Right atrium auricular region (tissue), 2 donors: ENCODE data around the gene ADK. TPM values are rescaled to one million over a fixed set of nuclear protein-coding genes. Genes with fewer than 3 reads are reported as not detected.

Source experiments
- DNase-seq: peaks from one replicate; pipeline ENCODE4 v3.0.0-alpha.2; 2019; ENCODE audit warnings: low spot score
- H3K27ac ChIP-seq, 2 donors: fragments of 200-600 bp; sonication (generic); 1 replicate in 1 of 2; 2 replicates in 1 of 2; pipeline ENCODE4 v1.5.1; 2016 to 2019
- H3K27me3 ChIP-seq, 2 donors: fragments of 200-600 bp; sonication (generic); one replicate each; pipeline versions ENCODE4 v1.5.1 to v1.6.0; 2017 to 2019
- H3K36me3 ChIP-seq: fragments of 200-600 bp; sonication (generic); one replicate; pipeline ENCODE4 v1.5.1; 2016
- H3K4me1 ChIP-seq, 2 donors: fragments of 200-600 bp; sonication (generic); one replicate each; pipeline versions ENCODE4 v1.5.1 to v1.6.0; 2017 to 2019
- H3K4me3 ChIP-seq, 2 donors: fragments of 200-600 bp; sonication (generic); 1 replicate in 1 of 2; 2 replicates in 1 of 2; pipeline ENCODE4 v1.5.1; 2017 to 2019; ENCODE audit warnings: mild to moderate bottlenecking in 1 of 2, moderate library complexity in 1 of 2
- H3K9me3 ChIP-seq, 2 donors: fragments of 200-600 bp; sonication (generic); one replicate each; pipeline ENCODE4 v1.5.1; 2019
- total RNA-seq, 2 donors: library from RNA; depleted of rRNA; stranded (reverse); fragments of >200 nt; gene quantifications; one replicate each; pipeline ENCODE4 v1.1.0, GENCODE V29; 2016
- TF ChIP-seq, protein P1 (sequence below), 2 donors: fragments of 200-600 bp; sonication (generic); IDR thresholded peaks; one replicate each; pipeline ENCODE4 v1.5.1; 2019; ENCODE audit warnings: antibody characterized with exemption in 2 of 2

The ADK gene
- total RNA-seq, 2 donors from 2014 or later, result 23.7 to 31.6 TPM

DNA sequence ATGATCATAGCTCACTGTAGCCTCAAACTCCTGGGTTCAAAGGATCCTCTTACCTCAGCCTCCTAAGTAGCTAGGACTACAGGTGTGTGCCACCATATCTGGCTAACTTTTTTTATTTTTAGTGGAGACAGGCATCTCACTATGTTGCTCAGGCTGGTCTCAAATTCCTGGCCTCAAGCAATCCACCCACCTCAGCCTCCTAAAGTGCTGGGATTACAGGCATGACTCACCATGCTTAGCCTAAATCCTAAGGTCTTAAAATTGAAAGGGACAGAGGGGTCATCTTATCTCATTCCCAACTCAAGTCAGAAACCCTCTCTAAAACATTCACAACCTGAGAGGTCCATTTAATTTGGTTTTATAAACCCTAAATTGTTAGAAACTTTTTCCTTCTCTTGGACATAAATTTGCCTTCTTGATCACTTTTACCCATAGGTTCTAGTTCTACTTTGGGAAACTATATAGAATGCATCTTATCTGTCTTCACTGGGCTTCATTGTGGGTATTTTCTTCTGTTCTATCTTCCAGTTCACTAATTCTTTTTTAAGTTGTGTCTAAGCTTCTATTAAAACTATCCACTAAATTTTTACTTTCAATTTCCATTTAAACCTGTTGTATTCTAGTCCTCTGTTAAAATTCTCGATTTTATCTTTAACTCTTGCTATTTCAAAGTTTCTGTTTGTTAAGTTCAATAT is 492.0 kb downstream of the ADK start:
- no peak overlapping the region for H3K27ac ChIP-seq
- H3K9me3 ChIP-seq, result peaks cover 0 to 7% of the 10 kb centered on the region in 2 donors
- TF ChIP-seq, protein P1, sequence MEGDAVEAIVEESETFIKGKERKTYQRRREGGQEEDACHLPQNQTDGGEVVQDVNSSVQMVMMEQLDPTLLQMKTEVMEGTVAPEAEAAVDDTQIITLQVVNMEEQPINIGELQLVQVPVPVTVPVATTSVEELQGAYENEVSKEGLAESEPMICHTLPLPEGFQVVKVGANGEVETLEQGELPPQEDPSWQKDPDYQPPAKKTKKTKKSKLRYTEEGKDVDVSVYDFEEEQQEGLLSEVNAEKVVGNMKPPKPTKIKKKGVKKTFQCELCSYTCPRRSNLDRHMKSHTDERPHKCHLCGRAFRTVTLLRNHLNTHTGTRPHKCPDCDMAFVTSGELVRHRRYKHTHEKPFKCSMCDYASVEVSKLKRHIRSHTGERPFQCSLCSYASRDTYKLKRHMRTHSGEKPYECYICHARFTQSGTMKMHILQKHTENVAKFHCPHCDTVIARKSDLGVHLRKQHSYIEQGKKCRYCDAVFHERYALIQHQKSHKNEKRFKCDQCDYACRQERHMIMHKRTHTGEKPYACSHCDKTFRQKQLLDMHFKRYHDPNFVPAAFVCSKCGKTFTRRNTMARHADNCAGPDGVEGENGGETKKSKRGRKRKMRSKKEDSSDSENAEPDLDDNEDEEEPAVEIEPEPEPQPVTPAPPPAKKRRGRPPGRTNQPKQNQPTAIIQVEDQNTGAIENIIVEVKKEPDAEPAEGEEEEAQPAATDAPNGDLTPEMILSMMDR (IDR thresholded peaks at IDR 0.05), result no peak
- no peak for DNase-seq
- no peaks in the 10 kb centered on the region for H3K36me3 ChIP-seq
- no peaks in the 10 kb centered on the region for H3K27me3 ChIP-seq
- H3K4me3 ChIP-seq, result no peak overlapping the region
- H3K4me1 ChIP-seq, result peaks cover 0 to 3% of the 10 kb centered on the region in 2 donors

DNA sequence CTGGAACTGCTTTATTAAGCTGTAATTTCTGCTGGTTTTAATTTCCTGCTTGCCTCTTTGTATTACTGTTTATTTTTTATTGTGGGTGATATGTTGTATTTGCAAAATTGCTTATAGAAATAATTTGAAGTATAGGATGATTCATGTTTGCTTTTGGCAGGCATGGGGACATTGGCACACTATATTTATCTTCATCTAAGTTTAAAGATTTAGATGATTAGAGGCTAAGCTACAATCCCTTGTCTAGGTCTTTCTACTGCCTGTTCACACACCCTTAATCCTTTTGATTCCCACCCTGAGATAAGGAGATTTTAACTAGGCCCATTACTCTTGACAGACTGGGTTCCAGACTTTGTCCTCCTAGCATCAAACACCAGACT is 492.6 kb downstream of the ADK start:
- Histone ChIP-seq H3K4me1 (peaks cover 0 to 3% of the 10 kb centered on the region in 2 donors), H3K27me3 (no peaks in the 10 kb centered on the region), H3K27ac (no peak overlapping the region), H3K36me3 (no peaks in the 10 kb centered on the region), H3K9me3 (peaks cover 0 to 7% of the 10 kb centered on the region in 2 donors), H3K4me3 (no peak overlapping the region)
- TF ChIP-seq, protein P1 (IDR thresholded peaks at IDR 0.05), result no peak
- DNase-seq, result no peak

DNA sequence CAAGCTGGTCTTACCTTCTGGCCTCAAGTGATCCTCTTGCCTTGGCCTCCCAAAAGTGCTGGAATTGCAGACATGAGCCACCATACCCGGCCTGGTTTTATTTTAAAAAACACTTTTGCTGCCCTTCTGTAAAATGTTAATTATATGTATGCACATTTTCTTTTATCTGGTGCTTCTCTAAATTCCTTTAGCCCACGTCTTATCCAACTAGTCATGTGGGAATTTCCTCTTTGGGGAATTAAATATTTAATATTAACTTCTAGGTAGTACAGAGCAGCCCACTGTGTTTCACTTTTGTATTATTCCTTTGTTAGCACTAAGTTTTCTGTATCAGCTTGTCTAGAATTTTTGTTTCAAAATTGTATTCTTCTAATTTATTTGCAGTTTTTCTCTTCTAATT is 493.7 kb downstream of the ADK start:
- no peak for DNase-seq
- Histone ChIP-seq H3K36me3 (no peaks in the 10 kb centered on the region), H3K4me3 (no peak overlapping the region), H3K9me3 (peaks cover 0 to 7% of the 10 kb centered on the region in 2 donors), H3K27me3 (no peaks in the 10 kb centered on the region), H3K27ac (no peak overlapping the region), H3K4me1 (peaks cover 0 to 3% of the 10 kb centered on the region in 2 donors)
- TF ChIP-seq, protein P1 (IDR thresholded peaks at IDR 0.05), result no peak

DNA sequence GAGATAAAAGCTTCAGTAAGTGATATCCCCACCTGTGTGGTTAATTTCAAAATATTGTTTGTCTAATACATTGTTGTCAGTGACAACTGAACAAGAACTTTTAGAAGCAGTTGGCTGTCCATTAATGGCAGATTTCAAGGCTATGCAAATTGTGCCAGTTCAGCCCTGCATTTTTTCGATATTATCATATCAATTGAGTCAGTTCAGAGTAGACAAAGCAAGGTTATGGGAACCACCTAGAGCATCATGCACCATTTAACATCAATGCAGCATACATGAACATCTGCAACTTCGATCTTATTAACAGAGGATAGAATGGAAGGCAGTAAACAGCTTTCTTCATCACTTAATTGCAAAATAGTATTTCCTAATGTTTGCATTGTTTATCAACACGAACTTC is 494.7 kb downstream of the ADK start:
- no peaks in the 10 kb centered on the region for H3K27me3 ChIP-seq
- TF ChIP-seq, protein P1 (IDR thresholded peaks at IDR 0.05), result no peak
- H3K4me1 ChIP-seq, result no peaks in the 10 kb centered on the region
- H3K36me3 ChIP-seq, result no peaks in the 10 kb centered on the region
- no peak overlapping the region for H3K27ac ChIP-seq
- H3K9me3 ChIP-seq, result peaks cover 0 to 7% of the 10 kb centered on the region in 2 donors
- DNase-seq, result no peak
- no peak overlapping the region for H3K4me3 ChIP-seq

DNA sequence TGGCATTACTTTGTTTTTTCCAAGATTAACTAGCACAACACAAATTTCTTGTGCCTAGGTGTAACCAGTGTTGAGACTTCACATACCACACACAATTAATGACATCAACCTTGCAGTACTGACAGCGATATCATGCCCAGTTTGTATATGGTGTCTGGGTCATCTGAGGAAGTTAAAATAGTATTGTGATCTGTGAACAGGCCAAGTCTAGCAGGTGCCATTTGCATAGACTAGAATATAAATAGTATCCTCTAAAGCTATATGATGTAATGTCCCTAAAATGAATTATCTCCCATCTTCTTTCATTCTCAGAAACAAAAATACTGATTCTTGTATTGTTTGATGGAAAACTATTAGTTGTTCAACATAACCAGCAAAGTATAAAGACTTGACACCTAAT is 499.6 kb downstream of the ADK start:
- TF ChIP-seq, protein P1 (IDR thresholded peaks at IDR 0.05), result no peak
- Histone ChIP-seq H3K36me3 (no peaks in the 10 kb centered on the region), H3K4me1 (no peaks in the 10 kb centered on the region), H3K9me3 (no peaks in the 10 kb centered on the region), H3K27ac (no peak overlapping the region), H3K27me3 (no peaks in the 10 kb centered on the region), H3K4me3 (no peak overlapping the region)
- DNase-seq, result no peak

DNA sequence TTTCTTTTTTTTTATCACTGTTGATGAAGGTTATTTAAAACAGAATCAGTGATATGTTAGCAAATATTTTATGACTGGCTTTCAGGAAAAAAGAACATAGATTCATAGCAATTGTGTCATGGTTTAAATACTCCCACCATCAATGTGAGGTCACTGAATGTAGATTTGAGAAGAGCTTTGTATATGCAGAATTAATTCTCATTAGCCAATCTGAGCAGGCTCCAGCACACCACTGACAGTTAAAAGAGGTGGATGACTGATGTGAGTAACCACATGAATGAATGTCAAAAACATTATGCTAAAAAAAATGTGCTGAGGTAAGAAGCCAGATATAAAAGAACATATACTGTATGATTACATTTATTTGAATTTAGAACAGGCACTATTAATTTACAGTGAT is 500.5 kb downstream of the ADK start:
- DNase-seq, result no peak
- Histone ChIP-seq H3K36me3 (no peaks in the 10 kb centered on the region), H3K4me3 (no peak overlapping the region), H3K9me3 (no peaks in the 10 kb centered on the region), H3K27me3 (no peaks in the 10 kb centered on the region), H3K27ac (no peak overlapping the region), H3K4me1 (no peaks in the 10 kb centered on the region)
- TF ChIP-seq, protein P1 (IDR thresholded peaks at IDR 0.05), result no peak
